M059J (cell line): Measurements from ENCODE around the gene SLC5A1. TPM values are rescaled to one million over a fixed set of nuclear protein-coding genes. Genes with fewer than 3 reads are reported as not detected.
A peak's percentile ranks its signal among the peaks of the same experiment; 100 is the strongest.

Experiments used
- DNase-seq: peaks from one replicate; pipeline ENCODE4 v3.0.0-alpha.2; 2012; ENCODE audit warnings: low read depth
- total RNA-seq: library from RNA; depleted of rRNA; stranded (reverse); fragments of >200 nt; shearing (Covaris generic); gene quantifications from 2 replicates; pipeline ENCODE4 v1.2.3, GENCODE V29; 2014

Gene SLC5A1
- total RNA-seq, 1 experiment from 2014 or later, result not detected

DNA sequence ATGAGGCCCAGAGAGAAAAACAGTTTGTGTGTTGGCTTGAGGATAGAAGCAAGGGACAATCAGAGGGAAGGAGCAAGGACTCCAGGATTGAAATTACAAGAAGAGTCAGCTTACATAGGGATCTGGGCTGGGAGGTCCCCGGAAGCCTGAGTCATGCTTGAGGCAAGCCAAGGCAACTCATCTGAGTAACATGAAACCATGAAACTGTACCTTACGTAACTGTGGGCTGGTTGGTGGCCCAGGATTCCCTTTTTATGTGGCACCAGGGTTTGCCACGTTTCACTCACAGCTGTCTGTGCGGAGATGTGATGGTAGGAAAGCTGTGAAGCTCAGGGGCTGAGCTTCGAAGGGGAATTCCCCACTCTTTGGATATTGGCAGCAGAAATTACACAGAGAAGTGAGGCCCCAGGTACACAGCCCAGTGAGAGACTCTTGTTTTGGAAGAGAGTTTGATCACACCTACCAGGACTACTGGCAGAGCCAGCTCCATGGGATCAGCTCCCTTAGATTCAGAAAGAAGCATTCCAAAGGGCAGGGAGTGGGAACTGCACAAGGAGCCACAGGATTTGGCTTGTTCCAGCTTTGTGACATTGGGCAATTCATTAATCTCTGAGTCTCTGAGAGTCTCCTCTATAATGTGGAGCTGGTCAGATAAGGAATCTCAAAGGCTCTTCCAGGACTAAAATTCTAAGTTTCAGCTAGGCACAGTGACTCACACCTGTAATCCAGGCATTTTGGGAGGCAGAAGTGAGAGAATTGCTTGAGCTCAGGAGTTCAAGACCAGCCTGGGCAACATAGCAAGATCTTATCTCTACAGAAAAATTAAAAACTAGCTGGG lies 7.8 kb downstream of the SLC5A1 start:
- peak; percentile 85 for DNase-seq

DNA sequence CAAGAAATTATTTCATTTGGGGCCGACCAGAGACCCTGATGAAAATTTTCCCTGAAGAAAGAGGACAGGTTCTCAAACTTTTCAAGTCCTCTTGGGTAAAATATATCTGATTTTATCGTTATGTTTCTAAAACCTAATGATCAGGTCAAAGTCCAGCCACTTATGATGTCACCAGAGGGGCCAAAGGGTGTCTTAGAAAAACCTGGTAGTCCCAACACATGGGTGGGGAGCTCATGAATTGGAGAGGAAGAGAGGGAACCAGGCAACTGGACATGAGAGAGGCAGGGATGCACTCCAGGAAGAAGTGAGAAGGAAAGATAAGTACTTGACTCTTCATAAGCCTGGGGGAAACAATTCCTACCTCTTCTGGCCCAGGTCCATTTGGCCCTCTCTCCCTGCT lies 9.2 kb downstream of the SLC5A1 start:
- DNase-seq, result no peak

DNA sequence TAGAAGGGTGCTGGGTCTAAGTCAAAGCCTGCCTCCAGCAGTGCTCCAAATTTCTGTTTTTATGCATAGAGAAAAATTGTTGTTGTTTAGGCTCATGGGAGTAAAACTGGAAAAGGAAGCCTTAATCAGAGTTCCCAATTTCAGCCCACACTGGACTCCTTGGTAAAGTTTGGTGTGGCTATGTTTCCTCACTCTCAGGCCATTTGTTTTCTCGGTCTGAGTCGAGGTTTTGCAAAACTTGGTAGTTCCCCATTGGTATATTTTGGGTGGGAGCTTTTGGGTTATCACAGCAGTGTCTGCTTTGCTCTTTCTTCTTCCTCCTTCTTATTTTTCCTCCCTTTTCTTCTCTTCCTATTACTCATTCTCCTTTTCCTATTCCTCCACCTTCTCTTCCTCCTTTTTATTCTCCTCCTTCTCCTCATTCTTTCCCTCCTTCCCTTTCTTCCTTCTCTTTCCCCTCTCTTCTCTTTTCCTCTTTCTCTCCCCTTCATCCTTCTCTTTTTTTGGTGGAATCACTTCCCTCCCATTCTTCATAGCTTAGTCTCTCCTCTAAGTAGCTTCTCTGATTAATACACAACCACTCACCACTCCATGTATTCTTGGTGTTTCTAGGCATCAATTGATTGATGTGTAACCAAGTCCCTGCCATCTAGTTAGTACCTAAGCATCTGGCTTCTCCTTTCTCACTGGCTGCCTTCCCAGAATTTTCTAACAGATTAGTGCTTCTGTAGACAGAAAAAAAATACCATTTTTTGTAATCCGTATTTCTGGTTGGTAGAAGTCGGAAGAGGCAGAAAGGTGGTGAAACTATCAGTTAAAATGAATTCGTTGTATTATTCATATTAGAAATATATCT lies 10.1 kb downstream of the SLC5A1 start:
- DNase-seq, result no peak

DNA sequence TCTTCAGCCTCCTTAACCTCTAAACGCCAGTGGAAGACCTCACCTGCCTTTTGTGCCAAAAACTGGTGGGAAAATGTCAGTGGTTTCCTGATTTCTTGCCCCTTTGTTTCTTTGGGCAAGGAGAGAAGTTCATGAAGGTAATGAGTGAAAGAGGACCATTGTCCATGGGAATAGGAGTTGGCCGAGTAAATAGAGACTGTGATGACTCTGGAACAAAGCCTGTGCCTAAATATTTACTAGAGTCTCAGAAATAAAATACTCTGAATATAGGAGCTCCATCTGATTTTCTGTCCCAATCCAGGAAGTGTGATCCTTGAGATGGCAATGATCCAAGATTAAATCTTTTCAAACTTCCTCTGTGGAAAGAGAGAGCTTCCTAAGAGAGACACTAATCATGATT lies 12.0 kb downstream of the SLC5A1 start:
- DNase-seq, result no peak

GRCh38 chr22:32058656-32059260 lies 15.7 kb downstream of the SLC5A1 start:
- peak; percentile 3 for DNase-seq

DNA sequence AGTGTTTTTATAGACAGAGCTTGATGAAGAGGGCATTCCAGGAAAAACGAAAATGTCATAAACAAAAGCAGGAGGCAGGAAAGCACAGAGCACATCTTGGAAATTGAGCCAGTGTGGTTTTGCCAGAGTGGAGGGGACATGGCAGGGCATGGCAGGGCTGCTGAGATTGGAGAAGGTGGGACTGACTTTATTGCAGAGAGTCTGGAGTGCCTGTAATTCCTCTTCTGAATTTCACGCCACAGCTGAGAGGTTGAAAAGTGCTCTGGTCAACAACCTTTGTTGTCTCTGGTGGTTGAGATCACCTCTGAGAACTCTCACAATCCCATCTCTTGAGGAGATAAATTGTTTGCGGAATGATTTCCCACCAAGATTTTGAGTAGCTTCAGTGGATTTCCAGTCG lies 16.4 kb downstream of the SLC5A1 start:
- no peak for DNase-seq

- no peak for DNase-seq
Measured at GRCh38 chr22:32063701-32064100, 20.6 kb downstream of the SLC5A1 start.

GRCh38 chr22:32066820-32067219 lies 23.8 kb downstream of the SLC5A1 start:
- no peak for DNase-seq

DNA sequence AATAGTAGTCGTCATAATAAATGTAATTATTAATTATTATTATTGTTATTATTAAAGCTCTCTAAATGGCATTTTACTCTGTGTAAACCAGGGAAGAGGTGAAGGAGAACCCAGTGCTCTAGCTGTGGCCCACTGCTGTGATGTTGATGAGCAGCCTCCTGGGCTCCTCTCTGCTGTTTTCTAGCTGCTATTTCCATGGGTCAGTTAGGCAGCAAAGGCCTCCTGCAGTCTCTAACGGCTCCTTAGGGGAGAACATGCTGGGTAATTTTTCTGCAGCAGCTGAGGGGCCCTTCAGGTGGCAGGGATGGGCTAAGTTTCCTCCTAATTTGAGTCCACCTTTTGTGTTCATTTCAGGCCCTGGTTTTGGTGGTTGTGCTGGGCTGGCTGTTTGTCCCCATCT lies 24.6 kb downstream of the SLC5A1 start:
- DNase-seq, result no peak

GRCh38 chr22:32069579-32070372 lies 26.7 kb downstream of the SLC5A1 start:
- DNase-seq, result no peak

DNA sequence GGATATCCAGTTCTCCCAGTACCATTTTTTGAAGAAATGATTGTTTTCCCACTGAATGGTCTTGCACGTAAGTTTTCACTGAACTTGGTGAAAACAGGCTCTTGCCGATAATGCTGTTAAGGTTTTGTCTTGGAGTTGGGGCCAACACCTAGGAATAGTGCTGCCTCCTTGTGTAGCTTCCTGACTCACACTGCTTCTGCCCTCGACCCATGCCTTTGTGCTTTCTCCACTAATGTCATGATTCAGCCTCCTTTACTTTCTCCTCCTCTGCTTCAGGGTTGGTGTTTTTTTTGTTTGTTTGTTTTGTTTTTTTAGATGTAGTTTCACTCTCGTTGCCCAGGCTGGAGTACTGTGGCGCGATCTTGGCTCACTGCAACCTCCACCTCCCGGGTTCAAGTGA lies 30.2 kb downstream of the SLC5A1 start:
- DNase-seq, result no peak

- no peak for DNase-seq
Measured at GRCh38 chr22:32073823-32074380, 30.8 kb downstream of the SLC5A1 start.

- no peak for DNase-seq
Measured at GRCh38 chr22:32075997-32076760, 33.1 kb downstream of the SLC5A1 start.

DNA sequence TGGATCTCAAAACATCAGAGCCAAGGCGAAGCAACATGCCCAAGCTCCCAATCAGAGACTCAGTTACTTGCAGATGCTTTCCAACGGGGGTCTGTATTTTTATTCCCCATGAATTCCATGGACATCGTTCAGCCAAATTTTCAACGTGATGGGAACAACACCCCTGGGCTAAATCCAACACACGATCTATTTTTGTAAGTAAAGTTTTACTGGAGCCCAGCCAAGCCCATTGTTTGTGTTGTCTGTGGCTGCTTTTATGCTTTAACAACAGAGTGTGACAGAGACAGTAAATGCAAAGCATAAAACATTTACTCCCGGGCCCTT lies 33.7 kb downstream of the SLC5A1 start:
- no peak for DNase-seq

DNA sequence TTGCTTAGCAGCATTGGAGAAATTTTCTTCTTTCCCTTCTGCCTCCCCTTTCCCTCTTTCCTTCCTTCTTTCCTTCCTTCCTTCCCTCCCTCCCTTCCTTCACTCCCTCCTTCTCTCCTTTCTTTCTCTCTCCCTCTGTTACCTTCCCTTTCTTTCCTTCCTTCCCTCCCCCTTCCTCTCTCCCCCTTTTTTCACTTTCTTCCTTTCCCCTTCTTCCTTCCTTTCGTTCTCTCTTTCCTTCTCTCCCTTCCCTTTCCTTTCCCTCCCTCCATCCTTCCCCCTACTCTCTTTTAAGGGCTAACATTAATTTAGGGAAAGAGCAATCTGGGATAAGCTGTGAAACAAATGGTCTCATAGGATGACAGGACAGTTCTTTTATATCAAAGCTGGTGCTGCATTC lies 34.1 kb downstream of the SLC5A1 start:
- no peak for DNase-seq

- peak; percentile 79 for DNase-seq
Measured at GRCh38 chr22:32079130-32080089, 36.3 kb downstream of the SLC5A1 start.

DNA sequence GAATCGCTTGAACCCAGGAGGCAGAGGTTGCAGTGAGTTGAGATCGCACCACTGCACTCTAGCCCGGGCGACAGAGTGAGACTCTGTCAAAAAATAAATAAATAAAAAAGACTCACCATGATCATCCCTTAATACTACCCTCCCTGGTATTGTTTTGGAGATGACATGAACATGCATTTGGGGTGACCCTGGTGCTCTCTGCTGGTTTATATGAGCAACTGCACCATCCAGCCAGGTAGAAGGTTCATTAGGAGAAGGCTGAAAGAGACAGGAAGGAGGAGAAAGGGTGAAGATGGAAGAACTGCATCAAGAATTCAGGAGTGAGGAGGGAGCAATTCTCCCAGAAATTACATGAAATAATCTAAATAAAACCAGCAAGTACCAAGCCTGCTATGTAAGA lies 37.8 kb downstream of the SLC5A1 start:
- DNase-seq, result peak; percentile 46

DNA sequence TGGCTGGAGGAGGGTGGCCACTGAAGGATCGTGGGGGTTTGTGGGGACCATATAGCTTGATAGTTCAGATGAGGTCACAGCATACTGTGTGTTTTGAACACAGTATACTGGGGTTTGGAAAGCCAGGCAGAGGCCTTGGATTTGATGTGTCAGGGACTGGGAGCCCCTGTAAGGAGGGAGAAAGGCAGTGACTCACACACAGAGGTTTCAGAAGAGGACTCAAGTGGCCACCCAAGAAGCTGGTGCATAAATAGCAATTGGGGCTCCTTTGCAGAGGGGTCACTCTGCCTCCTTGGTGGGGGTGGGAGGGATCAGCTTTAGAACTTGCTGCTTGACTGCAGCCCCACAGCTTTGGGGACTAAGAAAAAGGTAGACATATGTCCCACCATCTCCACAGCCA lies 39.3 kb downstream of the SLC5A1 start:
- DNase-seq, result no peak

- DNase-seq, result no peak
Measured at GRCh38 chr22:32083000-32083399, 39.9 kb downstream of the SLC5A1 start.

GRCh38 chr22:32083814-32084213 lies 40.8 kb downstream of the SLC5A1 start:
- DNase-seq, result no peak
